AG09319 (cell line): ENCODE data around the gene CACNA2D3.
"Not testable (repeated sequence)": the region's sequence is repeated elsewhere in the genome, so short reads cannot be mapped to it uniquely, and the experiment has no call there.

Experiments
- DNase-seq: peaks from one replicate; pipeline ENCODE4 v3.0.0-alpha.2; 2010; ENCODE audit warnings: low read depth; ENCODE audit errors: extremely low read depth
- CTCF ChIP-seq: IDR thresholded peaks from 2 replicates; pipeline ENCODE4 v1.5.1; 2011; ENCODE audit warnings: low read depth, mild to moderate bottlenecking, inconsistent platforms, low read length, moderate library complexity

The CACNA2D3 gene

GRCh38 chr3:54619053-54619452, 496.7 kb downstream of the CACNA2D3 start:
- DNase-seq, result no peak
- no peak for TF ChIP-seq CTCF

- no peak for TF ChIP-seq CTCF
- no peak for DNase-seq
Observed at GRCh38 chr3:54619531-54619930, 497.2 kb downstream of the CACNA2D3 start.

- no peak for DNase-seq
- no peak for TF ChIP-seq CTCF
Observed at GRCh38 chr3:54621184-54621583, 498.8 kb downstream of the CACNA2D3 start.

GRCh38 chr3:54622678-54623077, 500.3 kb downstream of the CACNA2D3 start:
- TF ChIP-seq CTCF, result no peak
- DNase-seq, result no peak

GRCh38 chr3:54625805-54626787, 503.7 kb downstream of the CACNA2D3 start:
- no peak for TF ChIP-seq CTCF
- DNase-seq, result no peak

- no peak for DNase-seq
- TF ChIP-seq CTCF, result no peak
Observed at GRCh38 chr3:54628888-54629441, 506.6 kb downstream of the CACNA2D3 start.

GRCh38 chr3:54630101-54630623, 507.8 kb downstream of the CACNA2D3 start:
- TF ChIP-seq CTCF, result no peak
- no peak for DNase-seq

- not testable (repeated sequence) for DNase-seq
Observed at GRCh38 chr3:54631001-54631400, 508.6 kb downstream of the CACNA2D3 start.
